ENCODE results near the gene GAB2. TPM values are rescaled to one million over a fixed set of nuclear protein-coding genes. Genes with fewer than 3 reads are reported as not detected.

GAB2 gene
- total RNA-seq, 4 donors from 2014 or later = 8.1 to 18.1 (median 13.4) TPM

DNA sequence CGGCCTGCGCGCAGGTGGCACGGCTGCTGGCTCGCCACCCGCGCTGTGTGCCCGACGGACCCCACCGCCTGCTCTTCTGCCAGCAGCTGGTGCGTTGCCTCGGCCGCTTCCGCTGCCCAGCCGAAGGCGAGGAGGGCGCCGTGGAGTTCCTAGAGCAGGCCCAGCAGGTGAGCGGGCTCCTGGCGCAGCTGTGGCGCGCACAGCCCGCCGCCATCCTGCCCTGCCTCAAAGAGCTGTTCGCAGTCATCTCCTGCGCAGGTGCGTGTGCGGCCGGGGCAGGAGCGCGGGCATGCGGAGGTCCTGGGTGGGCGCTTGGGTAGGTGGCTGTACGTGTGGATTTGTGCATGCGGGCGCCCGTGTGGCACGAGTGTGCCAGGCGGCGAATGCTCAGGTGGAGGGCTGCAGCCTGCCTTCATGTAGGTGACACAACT lies 220.9 kb downstream of the GAB2 start:
- Histone ChIP-seq H3K4me3 (replicated peaks in 1 of 3) (no peak overlapping the region), H3K9me3 (no peaks in the 10 kb centered on the region), H3K27me3 (no peaks in the 10 kb centered on the region), H3K27ac (no peak overlapping the region), H3K36me3 (peaks cover 3 to 12% of the 10 kb centered on the region in 2 donors), H3K4me1 (peaks cover 0 to 9% of the 10 kb centered on the region in 2 donors)
- intact Hi-C loops (cut with DNase I) = no loop called here
- DNase-seq = no peak
- no peak for TF ChIP-seq POLR2A (IDR thresholded peaks at IDR 0.05)
- TF ChIP-seq, protein P1, sequence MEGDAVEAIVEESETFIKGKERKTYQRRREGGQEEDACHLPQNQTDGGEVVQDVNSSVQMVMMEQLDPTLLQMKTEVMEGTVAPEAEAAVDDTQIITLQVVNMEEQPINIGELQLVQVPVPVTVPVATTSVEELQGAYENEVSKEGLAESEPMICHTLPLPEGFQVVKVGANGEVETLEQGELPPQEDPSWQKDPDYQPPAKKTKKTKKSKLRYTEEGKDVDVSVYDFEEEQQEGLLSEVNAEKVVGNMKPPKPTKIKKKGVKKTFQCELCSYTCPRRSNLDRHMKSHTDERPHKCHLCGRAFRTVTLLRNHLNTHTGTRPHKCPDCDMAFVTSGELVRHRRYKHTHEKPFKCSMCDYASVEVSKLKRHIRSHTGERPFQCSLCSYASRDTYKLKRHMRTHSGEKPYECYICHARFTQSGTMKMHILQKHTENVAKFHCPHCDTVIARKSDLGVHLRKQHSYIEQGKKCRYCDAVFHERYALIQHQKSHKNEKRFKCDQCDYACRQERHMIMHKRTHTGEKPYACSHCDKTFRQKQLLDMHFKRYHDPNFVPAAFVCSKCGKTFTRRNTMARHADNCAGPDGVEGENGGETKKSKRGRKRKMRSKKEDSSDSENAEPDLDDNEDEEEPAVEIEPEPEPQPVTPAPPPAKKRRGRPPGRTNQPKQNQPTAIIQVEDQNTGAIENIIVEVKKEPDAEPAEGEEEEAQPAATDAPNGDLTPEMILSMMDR (IDR thresholded peaks at IDR 0.05) = no peak
- WGBS, 2 donors = 86 to 87% methylated on average over 32 to 34 of the region's 40 CpGs

- Histone ChIP-seq H3K4me1 (peaks cover 0 to 14% of the 10 kb centered on the region in 2 donors), H3K27me3 (no peaks in the 10 kb centered on the region), H3K9me3 (no peaks in the 10 kb centered on the region), H3K36me3 (peaks cover 3 to 6% of the 10 kb centered on the region in 2 donors), H3K4me3 (replicated peaks in 1 of 3) (no peak overlapping the region), H3K27ac (no peak overlapping the region)
- TF ChIP-seq POLR2A (IDR thresholded peaks at IDR 0.05) = no peak
- TF ChIP-seq, protein P1 (IDR thresholded peaks at IDR 0.05) = no peak
- DNase-seq = peak; percentile 32 to 34
- WGBS, 2 donors = 62 to 67% methylated on average over 15 to 16 of the region's 60 CpGs
- intact Hi-C loops (cut with DNase I) = no loop called here
These were observed 221.6 kb downstream of the GAB2 start for GRCh38 chr11:78195917-78196560.

- no peaks in the 10 kb centered on the region for H3K27me3 ChIP-seq
- TF ChIP-seq, protein P1 (IDR thresholded peaks at IDR 0.05) = no peak
- TF ChIP-seq POLR2A (IDR thresholded peaks at IDR 0.05) = no peak
- no peak overlapping the region for H3K27ac ChIP-seq
- intact Hi-C loops (cut with DNase I) = no loop called here
- no peaks in the 10 kb centered on the region for H3K36me3 ChIP-seq
- peaks cover 7 to 29% of the 10 kb centered on the region in 2 donors for H3K4me1 ChIP-seq
- H3K9me3 ChIP-seq = no peaks in the 10 kb centered on the region
- WGBS, 2 donors = 95 to 97% methylated on average over 3 of the region's 3 CpGs
- DNase-seq = no peak
- no peak overlapping the region for H3K4me3 ChIP-seq (replicated peaks in 1 of 3)
These were observed 223.1 kb downstream of the GAB2 start for GRCh38 chr11:78194490-78194889.

GRCh38 chr11:78193806-78194205 lies 223.8 kb downstream of the GAB2 start:
- intact Hi-C loops (cut with DNase I) = no loop called here

GRCh38 chr11:78192911-78193351 lies 224.7 kb downstream of the GAB2 start:
- TF ChIP-seq POLR2A (IDR thresholded peaks at IDR 0.05) = no peak
- TF ChIP-seq, protein P1 (IDR thresholded peaks at IDR 0.05) = no peak
- Histone ChIP-seq H3K4me1 (peaks cover 11 to 33% of the 10 kb centered on the region in 2 donors), H3K27ac (no peak overlapping the region), H3K36me3 (no peaks in the 10 kb centered on the region), H3K4me3 (replicated peaks in 1 of 3) (no peak overlapping the region), H3K9me3 (no peaks in the 10 kb centered on the region), H3K27me3 (no peaks in the 10 kb centered on the region)
- intact Hi-C loops (cut with DNase I) = no loop called here
- no peak for DNase-seq
- 86 to 91% methylated on average over 4 of the region's 4 CpGs for WGBS, 2 donors

More at GRCh38 chr11:78193806-78194205, 223.8 kb downstream of the GAB2 start:
- DNase-seq = no peak
- Histone ChIP-seq H3K9me3 (no peaks in the 10 kb centered on the region), H3K27me3 (no peaks in the 10 kb centered on the region), H3K36me3 (no peaks in the 10 kb centered on the region), H3K27ac (no peak overlapping the region), H3K4me3 (replicated peaks in 1 of 3) (no peak overlapping the region), H3K4me1 (peaks cover 11 to 33% of the 10 kb centered on the region in 2 donors)
- no peak for TF ChIP-seq POLR2A (IDR thresholded peaks at IDR 0.05)
- TF ChIP-seq, protein P1 (IDR thresholded peaks at IDR 0.05) = no peak
- 96 to 97% methylated on average over 8 of the region's 8 CpGs for WGBS, 2 donors

All from thyroid gland (tissue), 4 donors.